Neural cell (in vitro differentiated cells): ENCODE data around the gene TAS2R20. TPM values are rescaled to one million over a fixed set of nuclear protein-coding genes. Genes with fewer than 3 reads are reported as not detected.

ENCODE experiments used
- H2AFZ ChIP-seq: fragments of 200-600, 300-800 bp; sonication (generic), shearing (Covaris generic); 2 replicates; pipeline ENCODE4 v1.6.0; 2014; ENCODE audit warnings: low read depth, mild to moderate bottlenecking, antibody characterized with exemption, low read length, moderate library complexity
- H3F3A ChIP-seq: fragments of 200-600 bp; shearing (Covaris generic); 2 replicates; pipeline ENCODE4 v1.6.1; 2016; ENCODE audit warnings: mild to moderate bottlenecking, moderate library complexity, mixed read lengths, antibody characterized with exemption, low read length; ENCODE audit not compliant: insufficient read depth, poor library complexity, severe bottlenecking
- H3K27ac ChIP-seq: fragments of 200-600, 300-800 bp; sonication (generic), shearing (Covaris generic); 2 replicates; pipeline ENCODE4 v1.5.1; 2014; ENCODE audit warnings: mild to moderate bottlenecking, low read length, moderate library complexity
- H3K27me3 ChIP-seq: fragments of 300-800, 200-600 bp; sonication (generic), shearing (Covaris generic); 2 replicates; pipeline ENCODE4 v1.6.0; 2014; ENCODE audit warnings: mild to moderate bottlenecking, low read depth, low read length, moderate library complexity; ENCODE audit not compliant: insufficient read depth
- H3K36me3 ChIP-seq: fragments of 300-800, 200-600 bp; sonication (generic), shearing (Covaris generic); 2 replicates; pipeline ENCODE4 v1.5.1; 2014; ENCODE audit warnings: mild to moderate bottlenecking, antibody characterized with exemption, low read length, moderate library complexity; ENCODE audit not compliant: insufficient read depth
- H3K4me2 ChIP-seq: fragments of 300-800, 200-600 bp; sonication (generic), shearing (Covaris generic); 2 replicates; pipeline ENCODE4 v1.6.0; 2014; ENCODE audit warnings: mild to moderate bottlenecking, low read length
- H3K4me3 ChIP-seq: fragments of 300-800, 200-600 bp; sonication (generic), shearing (Covaris generic); 2 replicates; pipeline ENCODE4 v1.5.1; 2014; ENCODE audit warnings: mild to moderate bottlenecking, low read length, moderate library complexity
- H3K79me2 ChIP-seq: fragments of 200-600 bp; shearing (Covaris generic); replicated peaks from 2 replicates; pipeline ENCODE4 v1.6.0; 2014; ENCODE audit warnings: mild to moderate bottlenecking, low read length, moderate library complexity; ENCODE audit not compliant: insufficient read depth
- H3K9ac ChIP-seq: fragments of 300-800, 200-600 bp; sonication (generic), shearing (Covaris generic); 2 replicates; pipeline ENCODE4 v1.6.1; 2016; ENCODE audit warnings: mild to moderate bottlenecking, low read length, mixed read lengths
- H3K9me2 ChIP-seq: fragments of 200-600 bp; shearing (Covaris generic); 2 replicates; pipeline ENCODE4 v1.6.1; 2016; ENCODE audit warnings: mild to moderate bottlenecking, low read length, mixed read lengths; ENCODE audit not compliant: insufficient read depth
- H3K9me3 ChIP-seq: fragments of 200-600, 300-800 bp; sonication (generic), shearing (Covaris generic); 2 replicates; pipeline ENCODE4 v1.6.1; 2016; ENCODE audit warnings: mild to moderate bottlenecking, mixed run types, low read length, moderate library complexity, mixed read lengths
- H4K20me1 ChIP-seq: fragments of 200-600 bp; shearing (Covaris generic); 2 replicates; pipeline ENCODE4 v1.6.1; 2016; ENCODE audit warnings: mild to moderate bottlenecking, mixed run types; ENCODE audit not compliant: insufficient read depth
- EP300 ChIP-seq: fragments of 450-650 bp; conservative IDR thresholded peaks from 2 replicates; pipeline ENCODE4 v1.6.1; 2014; ENCODE audit warnings: antibody characterized with exemption, mild to moderate bottlenecking, moderate library complexity; ENCODE audit not compliant: poor library complexity, severe bottlenecking
- EZH2 ChIP-seq: fragments of 200-600, 300-800 bp; shearing (Covaris generic), sonication (generic); IDR thresholded peaks from 2 replicates; pipeline ENCODE4 v1.6.1; 2014; ENCODE audit warnings: antibody characterized with exemption, low read length, borderline replicate concordance, mild to moderate bottlenecking; ENCODE audit not compliant: insufficient read depth, poor library complexity, severe bottlenecking
- MXI1 ChIP-seq: fragments of 450-650 bp; conservative IDR thresholded peaks from 2 replicates; pipeline ENCODE4 v1.6.1; 2014; ENCODE audit warnings: antibody characterized with exemption, mild to moderate bottlenecking; ENCODE audit not compliant: poor library complexity, severe bottlenecking
- POLR2AphosphoS5 ChIP-seq: IDR thresholded peaks from 2 replicates; pipeline ENCODE4 v1.6.1; 2012
- RAD21 ChIP-seq: fragments of 450-650 bp; conservative IDR thresholded peaks from 2 replicates; pipeline ENCODE4 v1.6.1; 2014; ENCODE audit warnings: antibody characterized with exemption, mild to moderate bottlenecking, moderate library complexity
- SMC3 ChIP-seq: fragments of 450-650 bp; conservative IDR thresholded peaks from 2 replicates; pipeline ENCODE4 v1.6.1; 2014; ENCODE audit warnings: antibody characterized with exemption, mild to moderate bottlenecking, moderate library complexity; ENCODE audit not compliant: poor library complexity
- TAF1 ChIP-seq: IDR thresholded peaks from 2 replicates; pipeline ENCODE4 v1.6.1; 2012; ENCODE audit warnings: low read depth
- polyA plus RNA-seq: library from polyadenylated mRNA; depleted of rRNA; stranded (reverse); fragments of >200 nt; gene quantifications from 2 replicates; pipeline ENCODE4 v1.2.3, GENCODE V29; 2014
- TF ChIP-seq, protein P1 (sequence below): fragments of 450-650 bp; IDR thresholded peaks from 2 replicates; pipeline ENCODE4 v1.5.1; 2014; ENCODE audit warnings: antibody characterized with exemption, mild to moderate bottlenecking, moderate library complexity; ENCODE audit not compliant: poor library complexity, severe bottlenecking
- TF ChIP-seq, protein P2 (sequence below): IDR thresholded peaks from 2 replicates; pipeline ENCODE4 v1.6.1; 2012; ENCODE audit warnings: borderline replicate concordance

TAS2R20 gene
- polyA plus RNA-seq, 1 donor from 2014 or later, result 3.3 TPM

DNA sequence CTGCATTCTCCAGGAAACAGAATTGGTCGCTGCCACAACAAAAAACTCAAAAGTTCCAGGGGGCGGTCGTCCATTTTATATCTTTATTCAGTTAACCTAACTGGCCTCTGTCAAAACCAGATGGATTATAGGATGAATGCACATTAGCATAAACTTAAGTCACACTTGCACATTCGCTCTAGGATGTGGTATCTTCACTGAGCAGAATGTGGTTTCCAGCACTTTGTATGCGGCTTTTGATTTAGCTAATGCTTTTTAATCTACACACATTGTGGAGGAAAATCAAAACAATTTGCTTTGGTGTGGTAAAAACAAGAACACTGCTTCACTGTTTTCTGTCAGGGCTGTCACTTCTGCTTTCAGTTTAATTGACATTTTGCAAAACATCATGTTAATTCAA, 15.9 kb downstream of the TAS2R20 start:
- Histone ChIP-seq H3K9ac (no peak overlapping the region), H3K79me2 (peaks cover 8% of the 10 kb centered on the region), H3K9me2 (no peaks in the 10 kb centered on the region), H2AFZ (no peak overlapping the region), H3K4me2 (no peak overlapping the region), H3K27me3 (no peaks in the 10 kb centered on the region), H3F3A (no peaks in the 10 kb centered on the region), H3K27ac (no peak overlapping the region), H3K4me3 (no peak overlapping the region), H4K20me1 (no peaks in the 10 kb centered on the region), H3K36me3 (no peaks in the 10 kb centered on the region), H3K9me3 (no peaks in the 10 kb centered on the region)
- no peak for TF ChIP-seq RAD21

DNA sequence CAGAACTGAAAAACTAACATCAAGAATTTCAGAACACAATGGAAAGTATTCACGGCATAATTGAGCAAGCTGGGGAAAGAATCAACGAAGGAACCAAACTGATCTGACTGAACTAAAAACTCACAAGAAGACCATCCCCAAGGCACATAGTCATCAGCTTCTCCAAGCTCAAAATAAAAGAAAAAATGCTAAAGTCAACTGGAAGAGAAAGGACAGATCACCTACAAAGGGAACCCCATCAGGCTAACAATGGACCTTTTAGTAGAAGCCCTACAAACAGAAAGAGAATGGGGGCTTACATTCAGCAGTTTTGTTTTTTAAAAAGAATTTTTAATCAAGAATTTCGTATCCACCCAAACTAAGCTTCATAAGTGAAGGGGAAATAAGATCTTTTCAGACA, 23.1 kb downstream of the TAS2R20 start:
- no peaks in the 10 kb centered on the region for H3K9me2 ChIP-seq
- no peak overlapping the region for H3K9ac ChIP-seq
- no peaks in the 10 kb centered on the region for H3K27me3 ChIP-seq
- no peaks in the 10 kb centered on the region for H3K36me3 ChIP-seq
- no peaks in the 10 kb centered on the region for H3F3A ChIP-seq
- no peaks in the 10 kb centered on the region for H3K9me3 ChIP-seq
- H3K4me3 ChIP-seq, result no peak overlapping the region
- peaks cover 8% of the 10 kb centered on the region for H3K79me2 ChIP-seq
- no peak overlapping the region for H2AFZ ChIP-seq
- TF ChIP-seq SMC3 (no peak), POLR2AphosphoS5 (no peak), EZH2 (no peak), EP300 (no peak), MXI1 (no peak), TAF1 (no peak), RAD21 (no peak)
- TF ChIP-seq, protein P1, sequence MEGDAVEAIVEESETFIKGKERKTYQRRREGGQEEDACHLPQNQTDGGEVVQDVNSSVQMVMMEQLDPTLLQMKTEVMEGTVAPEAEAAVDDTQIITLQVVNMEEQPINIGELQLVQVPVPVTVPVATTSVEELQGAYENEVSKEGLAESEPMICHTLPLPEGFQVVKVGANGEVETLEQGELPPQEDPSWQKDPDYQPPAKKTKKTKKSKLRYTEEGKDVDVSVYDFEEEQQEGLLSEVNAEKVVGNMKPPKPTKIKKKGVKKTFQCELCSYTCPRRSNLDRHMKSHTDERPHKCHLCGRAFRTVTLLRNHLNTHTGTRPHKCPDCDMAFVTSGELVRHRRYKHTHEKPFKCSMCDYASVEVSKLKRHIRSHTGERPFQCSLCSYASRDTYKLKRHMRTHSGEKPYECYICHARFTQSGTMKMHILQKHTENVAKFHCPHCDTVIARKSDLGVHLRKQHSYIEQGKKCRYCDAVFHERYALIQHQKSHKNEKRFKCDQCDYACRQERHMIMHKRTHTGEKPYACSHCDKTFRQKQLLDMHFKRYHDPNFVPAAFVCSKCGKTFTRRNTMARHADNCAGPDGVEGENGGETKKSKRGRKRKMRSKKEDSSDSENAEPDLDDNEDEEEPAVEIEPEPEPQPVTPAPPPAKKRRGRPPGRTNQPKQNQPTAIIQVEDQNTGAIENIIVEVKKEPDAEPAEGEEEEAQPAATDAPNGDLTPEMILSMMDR, result no peak
- TF ChIP-seq, protein P2, sequence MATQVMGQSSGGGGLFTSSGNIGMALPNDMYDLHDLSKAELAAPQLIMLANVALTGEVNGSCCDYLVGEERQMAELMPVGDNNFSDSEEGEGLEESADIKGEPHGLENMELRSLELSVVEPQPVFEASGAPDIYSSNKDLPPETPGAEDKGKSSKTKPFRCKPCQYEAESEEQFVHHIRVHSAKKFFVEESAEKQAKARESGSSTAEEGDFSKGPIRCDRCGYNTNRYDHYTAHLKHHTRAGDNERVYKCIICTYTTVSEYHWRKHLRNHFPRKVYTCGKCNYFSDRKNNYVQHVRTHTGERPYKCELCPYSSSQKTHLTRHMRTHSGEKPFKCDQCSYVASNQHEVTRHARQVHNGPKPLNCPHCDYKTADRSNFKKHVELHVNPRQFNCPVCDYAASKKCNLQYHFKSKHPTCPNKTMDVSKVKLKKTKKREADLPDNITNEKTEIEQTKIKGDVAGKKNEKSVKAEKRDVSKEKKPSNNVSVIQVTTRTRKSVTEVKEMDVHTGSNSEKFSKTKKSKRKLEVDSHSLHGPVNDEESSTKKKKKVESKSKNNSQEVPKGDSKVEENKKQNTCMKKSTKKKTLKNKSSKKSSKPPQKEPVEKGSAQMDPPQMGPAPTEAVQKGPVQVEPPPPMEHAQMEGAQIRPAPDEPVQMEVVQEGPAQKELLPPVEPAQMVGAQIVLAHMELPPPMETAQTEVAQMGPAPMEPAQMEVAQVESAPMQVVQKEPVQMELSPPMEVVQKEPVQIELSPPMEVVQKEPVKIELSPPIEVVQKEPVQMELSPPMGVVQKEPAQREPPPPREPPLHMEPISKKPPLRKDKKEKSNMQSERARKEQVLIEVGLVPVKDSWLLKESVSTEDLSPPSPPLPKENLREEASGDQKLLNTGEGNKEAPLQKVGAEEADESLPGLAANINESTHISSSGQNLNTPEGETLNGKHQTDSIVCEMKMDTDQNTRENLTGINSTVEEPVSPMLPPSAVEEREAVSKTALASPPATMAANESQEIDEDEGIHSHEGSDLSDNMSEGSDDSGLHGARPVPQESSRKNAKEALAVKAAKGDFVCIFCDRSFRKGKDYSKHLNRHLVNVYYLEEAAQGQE, result no peak
- no peaks in the 10 kb centered on the region for H4K20me1 ChIP-seq
- no peak overlapping the region for H3K4me2 ChIP-seq
- no peak overlapping the region for H3K27ac ChIP-seq
